ENCODE measurements around the gene ITFG1.
A peak's percentile ranks its signal among the peaks of the same experiment; 100 is the strongest.

The ITFG1 gene

GRCh38 chr16:47416869-47417268 is 44.0 kb downstream of the ITFG1 start:
- Mint-ChIP-seq H3K9me3 (peaks cover 7% of the 10 kb centered on the region), H3K27me3 (no peaks in the 10 kb centered on the region), H3K36me3 (ENCODE audit: low read depth) (peaks cover 34% of the 10 kb centered on the region), H3K4me3 (no peak overlapping the region), H3K27ac (no peak overlapping the region), H3K4me1 (peaks cover 3% of the 10 kb centered on the region)
- DNase-seq (no peak), ATAC-seq (no peak)

GRCh38 chr16:47413041-47413440 is 47.8 kb downstream of the ITFG1 start:
- no peaks in the 10 kb centered on the region for H3K27me3 Mint-ChIP-seq
- no peak overlapping the region for H3K4me3 Mint-ChIP-seq
- no peak overlapping the region for H3K27ac Mint-ChIP-seq
- peaks cover 7% of the 10 kb centered on the region for H3K9me3 Mint-ChIP-seq
- peaks cover 4% of the 10 kb centered on the region for H3K4me1 Mint-ChIP-seq
- DNase-seq, result no peak
- no peak for ATAC-seq
- H3K36me3 Mint-ChIP-seq (ENCODE audit: low read depth), result peaks cover 29% of the 10 kb centered on the region

- Mint-ChIP-seq H3K9me3 (no peaks in the 10 kb centered on the region), H3K4me1 (peaks cover 4% of the 10 kb centered on the region), H3K4me3 (no peak overlapping the region), H3K27ac (no peak overlapping the region), H3K36me3 (ENCODE audit: low read depth) (peaks cover 25% of the 10 kb centered on the region), H3K27me3 (no peaks in the 10 kb centered on the region)
- ATAC-seq (no peak), DNase-seq (no peak)
Measured at GRCh38 chr16:47408491-47408890, 52.4 kb downstream of the ITFG1 start.

GRCh38 chr16:47395733-47396498 is 64.9 kb downstream of the ITFG1 start:
- H3K4me1 Mint-ChIP-seq, result peaks cover 17% of the 10 kb centered on the region
- no peak for DNase-seq
- H3K4me3 Mint-ChIP-seq, result no peak overlapping the region
- no peaks in the 10 kb centered on the region for H3K27me3 Mint-ChIP-seq
- no peaks in the 10 kb centered on the region for H3K9me3 Mint-ChIP-seq
- peaks cover 8% of the 10 kb centered on the region for H3K36me3 Mint-ChIP-seq (ENCODE audit: low read depth)
- no peak overlapping the region for H3K27ac Mint-ChIP-seq
- ATAC-seq, result no peak

DNA sequence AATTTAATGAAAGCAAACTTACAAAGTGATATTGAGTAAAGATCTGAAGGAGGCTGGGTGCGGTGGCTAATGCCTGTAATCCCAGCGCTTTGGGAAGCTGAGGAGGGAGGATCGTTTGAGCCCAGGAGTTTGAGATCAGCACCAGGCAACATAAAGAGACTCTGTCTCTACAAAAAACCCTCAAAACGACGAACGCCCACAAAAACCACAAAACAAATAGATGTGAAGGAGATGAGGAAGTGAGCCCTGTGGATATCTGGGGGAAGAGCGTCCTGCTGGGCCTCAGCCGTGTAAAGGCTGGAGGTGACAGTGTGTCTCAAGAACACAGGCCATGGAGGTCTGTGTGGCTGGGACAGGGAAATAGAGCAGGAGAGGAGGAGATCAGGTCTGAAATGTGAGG is 68.8 kb downstream of the ITFG1 start:
- Mint-ChIP-seq H3K4me1 (peaks cover 17% of the 10 kb centered on the region), H3K36me3 (ENCODE audit: low read depth) (peaks cover 15% of the 10 kb centered on the region), H3K9me3 (no peaks in the 10 kb centered on the region), H3K27me3 (no peaks in the 10 kb centered on the region), H3K4me3 (no peak overlapping the region), H3K27ac (peak overlapping the region; percentile 43)
- ATAC-seq (peak; percentile 52), DNase-seq (peak; percentile 8)

DNA sequence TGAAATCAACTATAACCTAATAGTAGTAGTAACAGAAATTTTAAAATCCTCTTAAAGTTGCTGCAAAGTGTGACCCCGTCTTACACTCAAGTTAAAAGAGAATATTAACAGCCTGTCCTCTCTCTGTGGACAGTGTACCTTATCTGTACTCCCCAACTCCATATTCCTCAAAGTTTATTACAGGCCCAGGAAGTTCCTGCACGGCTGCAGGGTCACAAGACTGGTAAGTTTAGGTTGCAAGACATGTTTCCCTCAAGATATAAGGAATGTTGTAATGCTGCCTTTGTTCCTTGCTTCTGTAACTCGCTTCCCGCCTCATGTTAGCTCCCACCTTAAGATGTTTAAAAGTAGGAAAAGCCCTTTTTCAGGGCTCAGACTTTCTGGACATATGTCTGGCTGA is 72.2 kb downstream of the ITFG1 start:
- H3K4me3 Mint-ChIP-seq, result no peak overlapping the region
- DNase-seq (no peak), ATAC-seq (no peak)
- H3K36me3 Mint-ChIP-seq (ENCODE audit: low read depth), result peaks cover 13% of the 10 kb centered on the region
- no peaks in the 10 kb centered on the region for H3K9me3 Mint-ChIP-seq
- no peaks in the 10 kb centered on the region for H3K27me3 Mint-ChIP-seq
- no peak overlapping the region for H3K27ac Mint-ChIP-seq
- H3K4me1 Mint-ChIP-seq, result peaks cover 15% of the 10 kb centered on the region

DNA sequence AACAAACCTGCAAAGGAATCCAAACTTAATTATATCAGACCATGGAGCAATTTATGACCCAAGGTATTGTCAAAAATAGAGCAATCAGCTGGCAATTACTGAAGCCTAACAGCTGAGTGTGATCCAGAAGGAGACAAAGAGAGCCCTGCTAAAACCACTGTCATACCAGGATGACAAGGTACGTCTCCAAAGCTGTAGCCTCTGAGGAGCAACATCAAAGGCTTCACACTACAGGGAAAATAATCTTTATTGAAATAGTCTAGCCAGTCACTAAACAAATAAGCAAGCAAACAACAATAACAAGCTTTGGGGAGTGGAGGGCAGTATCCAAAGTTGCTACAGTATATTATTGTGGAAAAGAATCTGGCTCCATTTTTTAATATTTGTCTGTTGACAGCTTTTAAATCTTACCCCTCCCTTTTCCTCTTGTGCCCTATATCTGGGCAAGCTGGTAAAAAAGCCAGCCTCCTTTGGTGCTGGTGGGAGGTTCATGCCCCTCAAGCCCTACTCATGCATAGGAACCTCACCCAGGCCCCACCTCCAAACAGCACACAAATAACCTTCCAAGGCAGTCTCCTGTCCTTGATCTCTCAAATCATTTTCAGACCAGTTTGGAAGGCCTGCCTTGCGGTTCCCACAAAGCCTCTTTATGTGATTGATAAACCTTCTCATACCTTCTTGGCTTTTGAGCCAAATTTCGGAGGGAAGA is 73.7 kb downstream of the ITFG1 start:
- peaks cover 13% of the 10 kb centered on the region for H3K36me3 Mint-ChIP-seq (ENCODE audit: low read depth)
- DNase-seq, result no peak
- no peak overlapping the region for H3K4me3 Mint-ChIP-seq
- no peak overlapping the region for H3K27ac Mint-ChIP-seq
- peaks cover 4% of the 10 kb centered on the region for H3K4me1 Mint-ChIP-seq
- H3K27me3 Mint-ChIP-seq, result no peaks in the 10 kb centered on the region
- no peak for ATAC-seq
- no peaks in the 10 kb centered on the region for H3K9me3 Mint-ChIP-seq

GRCh38 chr16:47386201-47386718 is 74.6 kb downstream of the ITFG1 start:
- ATAC-seq (no peak), DNase-seq (no peak)
- Mint-ChIP-seq H3K4me3 (no peak overlapping the region), H3K27me3 (no peaks in the 10 kb centered on the region), H3K36me3 (ENCODE audit: low read depth) (peaks cover 13% of the 10 kb centered on the region), H3K27ac (no peak overlapping the region), H3K9me3 (no peaks in the 10 kb centered on the region), H3K4me1 (no peaks in the 10 kb centered on the region)

DNA sequence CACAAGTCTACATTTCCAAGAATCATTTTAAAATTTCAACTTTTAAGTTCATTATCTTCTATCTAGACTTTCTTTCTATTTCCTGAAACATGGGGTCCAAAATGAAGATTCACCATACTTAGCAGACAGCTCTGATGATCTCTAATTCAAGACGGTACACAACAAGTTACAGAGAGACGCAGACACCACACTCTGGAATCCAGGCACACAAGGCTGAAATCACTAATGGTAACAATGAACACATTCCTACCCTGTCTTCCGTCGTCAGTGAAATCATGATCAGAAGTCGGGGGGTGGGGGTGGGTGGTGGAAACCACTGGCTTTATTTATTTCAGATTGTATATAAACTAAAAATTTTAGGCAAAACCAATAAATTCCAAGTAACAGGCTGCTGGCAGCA is 78.5 kb downstream of the ITFG1 start:
- ATAC-seq, result no peak
- no peak overlapping the region for H3K4me3 Mint-ChIP-seq
- H3K27ac Mint-ChIP-seq, result no peak overlapping the region
- no peak for DNase-seq
- peaks cover 11% of the 10 kb centered on the region for H3K36me3 Mint-ChIP-seq (ENCODE audit: low read depth)
- H3K27me3 Mint-ChIP-seq, result no peaks in the 10 kb centered on the region
- no peaks in the 10 kb centered on the region for H3K4me1 Mint-ChIP-seq
- H3K9me3 Mint-ChIP-seq, result no peaks in the 10 kb centered on the region

DNA sequence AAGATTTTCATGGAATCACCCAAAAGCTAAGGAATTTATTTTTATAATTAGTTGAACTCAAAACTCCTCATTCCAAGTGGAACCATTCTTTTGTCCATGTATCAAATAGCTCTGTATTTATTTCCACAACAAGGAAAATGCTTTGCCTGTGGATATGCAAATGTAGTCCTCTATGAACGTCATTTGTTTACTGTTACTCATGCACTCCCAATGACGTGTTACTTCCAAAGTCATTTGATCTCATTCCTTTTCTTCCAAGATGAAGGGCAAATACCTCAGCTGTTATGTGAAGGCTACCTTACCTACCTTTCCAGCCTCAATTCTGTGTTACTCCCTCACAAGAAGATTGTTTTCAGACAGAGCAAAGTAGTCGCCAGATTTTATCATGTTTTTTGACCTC is 83.7 kb downstream of the ITFG1 start:
- Mint-ChIP-seq H3K36me3 (ENCODE audit: low read depth) (peaks cover 31% of the 10 kb centered on the region), H3K9me3 (peaks cover 6% of the 10 kb centered on the region), H3K4me3 (no peak overlapping the region), H3K27me3 (no peaks in the 10 kb centered on the region), H3K4me1 (no peaks in the 10 kb centered on the region), H3K27ac (no peak overlapping the region)
- DNase-seq (no peak), ATAC-seq (no peak)

DNA sequence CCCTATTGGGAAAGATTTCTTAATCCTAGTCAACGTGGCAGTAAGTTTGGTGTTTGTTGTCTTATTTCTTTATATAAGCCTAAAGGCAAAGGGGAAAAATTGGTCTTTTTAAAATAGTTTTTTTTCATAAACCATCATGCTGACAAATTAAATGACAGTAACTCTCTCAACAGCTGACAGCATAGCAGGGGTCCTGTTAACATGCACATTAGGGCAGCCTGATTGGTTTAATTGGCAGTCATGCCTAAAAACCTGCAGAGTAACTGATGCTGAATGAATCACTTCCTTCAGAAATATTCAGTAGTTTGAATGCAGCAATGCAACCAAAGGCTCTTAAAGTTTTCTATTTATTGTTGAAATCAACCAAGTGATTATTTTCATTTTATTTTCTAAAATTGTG is 85.4 kb downstream of the ITFG1 start:
- ATAC-seq (no peak), DNase-seq (no peak)
- Mint-ChIP-seq H3K4me1 (no peaks in the 10 kb centered on the region), H3K36me3 (ENCODE audit: low read depth) (peaks cover 46% of the 10 kb centered on the region), H3K27me3 (no peaks in the 10 kb centered on the region), H3K9me3 (peaks cover 8% of the 10 kb centered on the region), H3K4me3 (no peak overlapping the region), H3K27ac (no peak overlapping the region)

DNA sequence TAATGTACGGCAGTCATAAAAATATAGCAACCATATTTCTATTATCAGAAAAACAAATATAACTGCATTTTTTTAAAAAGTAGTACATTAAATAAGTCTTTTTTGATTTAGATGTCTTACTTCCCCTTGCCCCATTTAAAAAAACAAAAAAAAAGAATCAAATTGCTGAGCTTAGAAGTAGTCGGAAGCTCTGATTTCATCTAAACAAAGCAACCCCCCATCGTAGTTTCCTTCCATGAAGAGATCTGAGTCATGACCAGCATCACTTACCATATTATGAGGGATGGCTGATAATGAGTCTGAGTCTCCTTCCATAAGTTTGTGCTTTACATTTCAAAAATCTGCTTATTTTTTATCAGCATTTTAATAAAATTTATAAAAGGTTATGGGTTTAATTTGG is 86.2 kb downstream of the ITFG1 start:
- H3K4me1 Mint-ChIP-seq, result no peaks in the 10 kb centered on the region
- peaks cover 46% of the 10 kb centered on the region for H3K36me3 Mint-ChIP-seq (ENCODE audit: low read depth)
- ATAC-seq, result no peak
- peaks cover 9% of the 10 kb centered on the region for H3K9me3 Mint-ChIP-seq
- no peaks in the 10 kb centered on the region for H3K27me3 Mint-ChIP-seq
- no peak for DNase-seq
- no peak overlapping the region for H3K27ac Mint-ChIP-seq
- no peak overlapping the region for H3K4me3 Mint-ChIP-seq

GRCh38 chr16:47371271-47372014 is 89.4 kb downstream of the ITFG1 start:
- no peak overlapping the region for H3K4me3 Mint-ChIP-seq
- no peak for ATAC-seq
- no peak overlapping the region for H3K27ac Mint-ChIP-seq
- no peaks in the 10 kb centered on the region for H3K4me1 Mint-ChIP-seq
- H3K36me3 Mint-ChIP-seq (ENCODE audit: low read depth), result peaks cover 45% of the 10 kb centered on the region
- no peak for DNase-seq
- H3K9me3 Mint-ChIP-seq, result peaks cover 9% of the 10 kb centered on the region
- no peaks in the 10 kb centered on the region for H3K27me3 Mint-ChIP-seq

DNA sequence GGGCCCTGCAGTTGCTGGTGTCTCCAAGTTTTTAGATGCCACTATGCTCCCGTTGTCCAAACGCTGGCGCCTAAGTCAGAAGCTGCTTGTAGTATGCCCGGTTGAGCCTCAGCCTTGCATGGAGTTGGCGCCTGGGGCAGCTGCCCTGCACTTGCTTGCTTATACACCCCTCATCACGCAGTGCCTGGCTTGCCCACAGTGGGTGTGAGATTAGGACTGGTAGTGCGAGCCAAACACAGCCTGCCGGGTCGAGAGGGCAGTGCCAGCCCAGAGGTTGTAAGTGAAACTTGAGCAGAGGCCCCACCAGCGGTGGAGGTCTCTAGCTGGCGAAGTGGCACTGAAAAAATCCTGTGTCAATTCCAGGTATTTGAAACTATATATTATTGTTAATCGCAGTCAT is 90.3 kb downstream of the ITFG1 start:
- Mint-ChIP-seq H3K27me3 (no peaks in the 10 kb centered on the region), H3K4me1 (no peaks in the 10 kb centered on the region), H3K36me3 (ENCODE audit: low read depth) (peaks cover 50% of the 10 kb centered on the region), H3K4me3 (no peak overlapping the region), H3K9me3 (peaks cover 9% of the 10 kb centered on the region), H3K27ac (no peak overlapping the region)
- no peak for ATAC-seq
- DNase-seq, result no peak

DNA sequence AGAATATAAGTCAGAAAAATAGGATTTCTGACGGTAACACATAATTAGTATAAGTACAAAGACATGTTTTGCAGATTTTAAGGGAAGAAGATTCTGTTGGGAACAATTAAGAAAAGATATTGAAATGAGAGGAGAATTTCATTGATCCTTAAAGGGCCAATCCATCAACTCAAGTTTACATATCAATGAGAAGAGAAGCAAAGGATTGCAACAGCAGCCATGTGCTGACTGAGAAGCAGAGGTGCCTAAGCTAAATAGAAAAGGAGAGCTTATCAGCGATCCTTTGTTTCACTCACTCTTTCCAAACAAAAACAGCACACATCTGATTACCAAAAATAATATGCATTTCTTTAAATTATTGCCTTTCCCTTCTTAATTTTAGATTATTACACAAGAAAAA is 94.6 kb downstream of the ITFG1 start:
- peaks cover 29% of the 10 kb centered on the region for H3K36me3 Mint-ChIP-seq (ENCODE audit: low read depth)

More for the DNA sequence above, 94.6 kb downstream of the ITFG1 start:
- Mint-ChIP-seq H3K4me3 (no peak overlapping the region), H3K4me1 (no peaks in the 10 kb centered on the region), H3K27ac (no peak overlapping the region), H3K9me3 (peaks cover 6% of the 10 kb centered on the region), H3K27me3 (no peaks in the 10 kb centered on the region)
- ATAC-seq, result no peak
- DNase-seq, result no peak
